Right lobe of liver (tissue), 4 donors: ENCODE data around the gene SP6.

Source experiments
- CTCF ChIP-seq, 4 donors: fragments of 200-600 bp in 3 of 4; fragments of 450-650 bp in 1 of 4; IDR thresholded peaks; one replicate each; pipeline versions ENCODE4 v1.5.1 to v1.8.0; 2016 to 2022; ENCODE audit warnings: antibody characterized with exemption in 4 of 4, mild to moderate bottlenecking in 2 of 4
- POLR2A ChIP-seq: fragments of 450-650 bp; IDR thresholded peaks from one replicate; pipeline ENCODE4 v1.6.1; 2017; ENCODE audit warnings: antibody characterized with exemption, mild to moderate bottlenecking
- donor health status: DM: no; HTN: no; CAD: no.
- donor health status: DM: no; HTN: no; CAD: no.
- donor health status: DM: no; HTN: yes; CAD: no.

GRCh38 chr17:47811709-47812108 is 39.3 kb downstream of the SP6 start:
- no peak for TF ChIP-seq CTCF (IDR thresholded peaks at IDR 0.05)
- no peak for TF ChIP-seq POLR2A
